GM12864 (cell line): ENCODE data around the gene TRAF3.
A peak's percentile ranks its signal among the peaks of the same experiment; 100 is the strongest.

ENCODE experiments used
- DNase-seq: peaks from one replicate; pipeline ENCODE4 v3.0.0-alpha.2; 2011; ENCODE audit warnings: low read depth
- H3K4me3 ChIP-seq: 2 replicates; pipeline ENCODE4 v1.5.1; 2011; ENCODE audit warnings: mild to moderate bottlenecking, low read depth, low read length, control low read depth
- CTCF ChIP-seq: IDR thresholded peaks from 2 replicates; pipeline ENCODE4 v1.5.1; 2011; ENCODE audit warnings: low read depth, mild to moderate bottlenecking, moderate library complexity, low read length, control low read depth, inconsistent platforms; ENCODE audit errors: missing control alignments

The TRAF3 gene

DNA sequence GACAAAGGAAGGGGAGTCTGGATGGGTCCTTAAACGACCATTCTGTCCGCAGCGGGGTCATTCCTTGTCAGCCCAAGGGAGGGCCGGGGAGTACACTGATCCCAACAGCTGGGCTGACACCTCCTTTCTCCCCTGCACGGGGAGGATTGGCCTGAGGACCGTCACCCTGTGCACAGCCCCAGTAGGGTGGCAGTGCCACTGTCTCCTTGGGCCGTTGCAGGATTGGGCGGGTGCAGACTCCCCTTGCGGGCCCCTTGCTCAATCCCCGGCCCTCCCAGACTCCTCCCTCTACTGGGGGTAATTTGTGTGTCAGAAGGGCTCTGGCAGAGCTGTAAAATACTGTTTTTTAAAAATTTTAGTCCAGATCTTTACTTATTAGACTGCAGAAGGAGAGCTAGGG is 132.7 kb downstream of the TRAF3 start:
- DNase-seq, result no peak
- no peak for TF ChIP-seq CTCF
- H3K4me3 ChIP-seq, result no peak overlapping the region

DNA sequence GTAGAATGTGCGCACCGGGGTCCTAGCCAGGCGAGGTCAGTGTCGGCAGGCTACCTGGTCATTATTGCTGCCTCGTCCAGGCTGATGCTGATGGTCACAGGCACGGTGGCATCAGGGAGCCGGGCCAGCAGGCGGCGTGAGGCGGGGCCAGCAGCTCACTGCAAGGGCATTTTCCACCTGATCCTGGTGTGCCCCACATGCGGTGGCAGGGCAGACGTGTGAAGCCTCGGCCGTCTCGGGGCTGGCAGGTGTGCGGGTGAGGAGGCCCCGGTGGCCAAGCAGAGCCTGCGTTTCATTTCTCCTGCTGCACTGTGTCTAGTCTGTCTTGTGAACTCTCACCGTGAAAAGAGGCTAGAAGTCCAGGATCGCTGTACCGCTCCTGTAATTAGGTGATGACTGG is 133.2 kb downstream of the TRAF3 start:
- H3K4me3 ChIP-seq, result no peak overlapping the region
- no peak for DNase-seq
- no peak for TF ChIP-seq CTCF

DNA sequence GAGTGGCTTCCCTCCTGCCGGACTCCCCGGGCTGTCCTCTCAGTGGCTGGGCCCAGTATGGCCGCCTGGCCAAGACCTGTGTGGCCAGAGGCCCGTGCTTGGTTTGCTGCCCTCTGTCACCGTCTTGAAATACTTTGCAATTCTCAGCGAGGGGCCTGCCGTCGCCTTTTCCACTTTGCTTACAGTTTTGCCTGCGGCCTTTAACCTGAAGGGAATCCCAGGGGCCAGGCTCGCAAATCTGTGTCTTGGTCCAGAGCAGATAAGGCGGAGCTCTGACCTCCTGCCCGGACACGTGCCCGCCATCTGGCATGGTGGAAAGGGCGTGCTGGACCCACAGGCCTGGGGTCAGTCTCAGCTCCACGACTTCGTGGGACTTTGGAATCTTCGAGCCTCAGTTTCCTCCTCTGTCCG is 134.3 kb downstream of the TRAF3 start:
- no peak overlapping the region for H3K4me3 ChIP-seq
- DNase-seq, result no peak
- TF ChIP-seq CTCF, result no peak

DNA sequence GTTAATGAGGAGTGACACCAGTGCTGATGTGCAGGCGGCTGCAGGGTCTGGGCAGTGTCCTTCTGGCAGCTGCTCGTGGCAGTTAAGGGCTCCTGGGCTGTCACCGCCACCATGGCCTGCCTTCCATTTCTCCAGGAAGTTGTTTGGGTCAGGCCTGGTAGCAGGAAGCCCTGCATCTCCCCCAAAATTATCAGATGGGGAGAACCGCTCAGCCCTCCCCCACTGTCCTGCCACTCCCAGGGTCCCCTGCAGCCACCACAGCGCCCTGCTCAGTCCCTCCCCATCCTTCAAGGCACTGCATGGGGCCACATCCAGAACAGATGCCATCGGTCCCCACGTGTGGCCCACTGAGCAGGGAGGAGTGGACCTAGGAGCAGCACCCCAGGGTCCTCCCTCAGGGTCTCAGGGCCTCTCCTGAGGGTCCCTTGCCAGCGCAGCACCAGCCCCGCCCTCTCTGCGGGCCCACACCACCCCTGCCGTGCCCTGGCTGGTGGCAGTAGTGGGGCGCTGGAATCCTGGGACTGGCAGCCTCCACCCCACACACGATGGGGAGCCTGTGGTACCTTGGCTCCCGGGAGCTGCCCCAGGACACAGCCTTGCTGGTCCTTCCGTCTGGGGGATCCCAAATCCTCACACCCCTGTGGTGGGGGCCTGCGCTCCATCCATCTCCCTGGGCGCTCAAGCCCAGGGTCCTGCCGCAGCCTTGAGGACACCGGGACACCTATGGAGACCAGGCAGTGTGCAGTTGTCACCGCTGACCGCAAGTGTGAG is 134.9 kb downstream of the TRAF3 start:
- no peak overlapping the region for H3K4me3 ChIP-seq
- TF ChIP-seq CTCF, result no peak
- DNase-seq, result no peak

DNA sequence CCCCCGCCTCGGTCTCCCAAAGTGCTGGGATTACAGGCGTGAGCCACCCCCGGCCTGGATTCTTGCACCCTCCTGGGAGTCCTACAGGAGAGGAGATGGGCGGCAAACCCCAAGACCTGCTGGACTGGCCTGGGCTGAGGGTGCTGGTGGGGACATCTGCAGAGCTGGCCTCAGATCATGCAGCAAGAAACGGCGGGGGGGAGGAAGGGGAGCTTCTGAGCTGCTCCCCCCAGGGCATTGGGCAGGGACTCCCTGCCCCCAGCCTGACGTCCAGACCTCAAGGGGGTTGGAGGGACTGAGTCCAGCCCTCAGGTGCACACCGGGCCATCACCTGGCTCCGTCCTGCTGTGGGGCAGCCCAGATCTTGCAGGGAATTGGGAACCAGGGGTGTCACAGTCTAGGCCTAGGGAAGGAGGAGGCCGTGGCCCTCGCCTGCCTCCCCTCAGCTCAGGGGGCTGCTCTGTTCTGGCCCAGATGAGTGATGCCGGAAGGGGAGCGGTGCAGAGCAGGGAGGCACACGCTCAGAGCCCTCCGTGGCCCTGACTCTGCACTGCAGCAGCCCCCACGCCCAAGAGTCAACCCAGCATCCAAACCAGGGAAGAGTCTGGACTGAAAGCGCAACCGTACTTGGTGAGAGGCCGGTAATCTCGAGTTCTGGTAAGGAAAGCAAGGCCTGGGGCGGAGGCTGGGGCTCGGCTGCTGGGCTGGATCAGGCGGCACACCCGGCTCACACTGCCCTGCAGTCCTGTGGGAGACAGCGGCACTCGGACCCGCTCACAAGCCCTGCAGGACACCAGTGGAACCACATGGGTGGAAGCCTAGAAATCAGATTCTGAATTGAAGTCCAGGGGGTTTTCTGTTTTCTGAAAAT is 136.3 kb downstream of the TRAF3 start:
- DNase-seq, result no peak
- H3K4me3 ChIP-seq, result no peak overlapping the region
- peak; percentile 20 for TF ChIP-seq CTCF

GRCh38 chr14:102914474-102915291 is 137.4 kb downstream of the TRAF3 start:
- H3K4me3 ChIP-seq, result no peak overlapping the region
- DNase-seq, result no peak
- no peak for TF ChIP-seq CTCF
